ENCODE data around the gene ESPNL. TPM values are rescaled to one million over a fixed set of nuclear protein-coding genes. Genes with fewer than 3 reads are reported as not detected.
A peak's percentile ranks its signal among the peaks of the same experiment; 100 is the strongest.

Gene ESPNL
- total RNA-seq, 4 donors from 2014 or later: 0.14 to 4.4 (median 0.72) TPM

DNA sequence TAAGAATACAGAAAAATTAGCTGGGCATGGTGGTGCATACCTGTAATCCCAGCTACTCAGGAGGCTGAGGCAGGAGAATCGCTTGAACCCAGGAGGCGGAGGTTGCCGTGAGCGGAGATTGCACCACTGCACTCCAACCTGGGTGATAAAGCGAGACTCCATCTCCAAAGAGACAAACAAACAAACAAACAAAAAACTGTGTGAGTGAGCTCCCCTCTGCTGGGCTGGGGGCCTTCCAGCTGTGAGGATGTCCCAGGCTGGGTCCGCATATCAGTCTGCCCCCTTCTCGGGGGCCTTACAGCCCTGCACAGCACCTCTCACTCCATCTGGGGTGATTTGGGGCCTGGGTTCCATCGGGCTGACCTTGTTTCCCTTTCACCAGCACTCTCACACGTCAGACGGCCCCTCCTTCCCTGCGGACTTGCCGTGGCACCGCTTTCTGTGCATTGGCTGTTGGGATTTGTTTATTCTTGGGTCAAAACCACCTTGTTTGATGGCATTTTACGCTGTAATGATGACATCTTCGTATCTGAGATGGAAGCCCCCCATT lies 35.5 kb downstream of the ESPNL start:
- Histone ChIP-seq H3K27me3 (no peaks in the 10 kb centered on the region), H3K4me1 (peaks cover 0 to 8% (median 4%) of the 10 kb centered on the region in 4 donors), H3K36me3 (no peaks in the 10 kb centered on the region), H3K27ac (no peak overlapping the region), H3K4me3 (no peak overlapping the region), H3K9me3 (no peaks in the 10 kb centered on the region)
- no peak for DNase-seq
- intact Hi-C loops (cut with DNase I; ENCODE audit: low total_unique reads) (no loop called here), in situ Hi-C loops (cut with MboI; ENCODE audit: low pct_ligation_motif_present in 1 of 4, low pct_unique_long_range_greater_than_20kb in 1 of 4, low sequenced_read_pairs in 3 of 4) (no loop called here)
- 85 to 92% methylated on average over 2 to 15 of the region's 15 CpGs for WGBS, 2 donors (ENCODE audit: low coverage in 1 of 2)
- no peak for TF ChIP-seq EP300 (IDR thresholded peaks at IDR 0.05; ENCODE audit: low read depth)
- no peak for TF ChIP-seq POLR2AphosphoS5 (IDR thresholded peaks at IDR 0.05)
- TF ChIP-seq CTCF (IDR thresholded peaks at IDR 0.05): no peak
- no peak for TF ChIP-seq POLR2A (IDR thresholded peaks at IDR 0.05)

DNA sequence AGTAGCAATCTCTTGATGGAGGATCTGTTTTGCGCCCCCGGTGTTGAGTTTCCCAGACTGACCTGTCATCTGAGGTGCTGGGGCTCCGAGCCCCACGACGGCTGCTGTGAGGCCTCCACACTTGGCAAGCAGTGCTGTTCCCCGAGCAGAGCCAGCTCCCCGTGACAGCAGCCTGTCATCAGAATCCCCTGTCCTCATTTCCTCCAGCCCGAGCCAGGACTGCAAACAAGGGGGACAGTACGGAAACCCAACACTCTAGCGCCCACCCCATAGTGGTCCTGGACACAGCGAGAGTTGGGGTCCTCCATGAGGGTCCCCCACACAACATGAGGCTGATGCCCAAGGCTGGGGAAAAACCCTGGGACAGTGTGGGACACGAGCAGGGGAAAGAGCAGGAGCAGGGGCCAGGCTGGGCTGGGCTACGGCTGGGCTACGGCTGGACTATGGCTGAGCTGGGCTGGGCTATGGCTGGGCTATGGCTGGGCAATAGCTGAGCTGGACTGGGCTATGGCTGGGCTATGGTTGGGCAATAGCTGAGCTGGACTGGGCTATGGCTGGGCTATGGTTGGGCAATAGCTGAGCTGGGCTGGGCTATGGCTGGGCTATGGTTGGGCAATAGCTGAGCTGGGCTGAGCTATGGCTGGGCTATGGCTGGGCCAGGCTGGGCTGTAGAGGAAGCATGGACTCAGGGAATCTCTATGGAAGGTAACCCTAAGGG lies 36.8 kb downstream of the ESPNL start:
- peaks cover 3 to 17% (median 11%) of the 10 kb centered on the region in 4 donors for H3K4me1 ChIP-seq
- TF ChIP-seq POLR2A (IDR thresholded peaks at IDR 0.05): no peak
- no peak for TF ChIP-seq POLR2AphosphoS5 (IDR thresholded peaks at IDR 0.05)
- no peak for TF ChIP-seq CTCF (IDR thresholded peaks at IDR 0.05)
- no peak for TF ChIP-seq EP300 (IDR thresholded peaks at IDR 0.05; ENCODE audit: low read depth)
- DNase-seq: no peak
- no peak overlapping the region for H3K27ac ChIP-seq
- H3K9me3 ChIP-seq: no peaks in the 10 kb centered on the region
- in situ Hi-C loops (cut with MboI; ENCODE audit: low pct_ligation_motif_present in 1 of 4, low pct_unique_long_range_greater_than_20kb in 1 of 4, low sequenced_read_pairs in 3 of 4) (no loop called here), intact Hi-C loops (cut with DNase I; ENCODE audit: low total_unique reads) (no loop called here)
- H3K4me3 ChIP-seq: no peak overlapping the region
- H3K27me3 ChIP-seq: no peaks in the 10 kb centered on the region
- WGBS, 2 donors (ENCODE audit: low coverage in 1 of 2): 72% methylated on average over 14 of the region's 14 CpGs; no CpG with 5 or more reads in 1 of the 2 donors
- H3K36me3 ChIP-seq: no peaks in the 10 kb centered on the region

- Histone ChIP-seq H3K36me3 (no peaks in the 10 kb centered on the region), H3K9me3 (no peaks in the 10 kb centered on the region), H3K4me3 (no peak overlapping the region), H3K4me1 (peaks cover 7 to 27% (median 19%) of the 10 kb centered on the region in 4 donors), H3K27me3 (no peaks in the 10 kb centered on the region), H3K27ac (no peak overlapping the region)
- 87% methylated on average over 13 of the region's 13 CpGs; no CpG with 5 or more reads in 1 of the 2 donors for WGBS, 2 donors (ENCODE audit: low coverage in 1 of 2)
- TF ChIP-seq CTCF (IDR thresholded peaks at IDR 0.05) (no peak), POLR2AphosphoS5 (IDR thresholded peaks at IDR 0.05) (no peak), EP300 (IDR thresholded peaks at IDR 0.05; ENCODE audit: low read depth) (no peak), POLR2A (IDR thresholded peaks at IDR 0.05) (no peak)
- in situ Hi-C loops (cut with MboI; ENCODE audit: low pct_ligation_motif_present in 1 of 4, low pct_unique_long_range_greater_than_20kb in 1 of 4, low sequenced_read_pairs in 3 of 4) (no loop called here), intact Hi-C loops (cut with DNase I; ENCODE audit: low total_unique reads) (no loop called here)
- no peak for DNase-seq
Observed at GRCh38 chr2:238137885-238138284, 37.7 kb downstream of the ESPNL start.

DNA sequence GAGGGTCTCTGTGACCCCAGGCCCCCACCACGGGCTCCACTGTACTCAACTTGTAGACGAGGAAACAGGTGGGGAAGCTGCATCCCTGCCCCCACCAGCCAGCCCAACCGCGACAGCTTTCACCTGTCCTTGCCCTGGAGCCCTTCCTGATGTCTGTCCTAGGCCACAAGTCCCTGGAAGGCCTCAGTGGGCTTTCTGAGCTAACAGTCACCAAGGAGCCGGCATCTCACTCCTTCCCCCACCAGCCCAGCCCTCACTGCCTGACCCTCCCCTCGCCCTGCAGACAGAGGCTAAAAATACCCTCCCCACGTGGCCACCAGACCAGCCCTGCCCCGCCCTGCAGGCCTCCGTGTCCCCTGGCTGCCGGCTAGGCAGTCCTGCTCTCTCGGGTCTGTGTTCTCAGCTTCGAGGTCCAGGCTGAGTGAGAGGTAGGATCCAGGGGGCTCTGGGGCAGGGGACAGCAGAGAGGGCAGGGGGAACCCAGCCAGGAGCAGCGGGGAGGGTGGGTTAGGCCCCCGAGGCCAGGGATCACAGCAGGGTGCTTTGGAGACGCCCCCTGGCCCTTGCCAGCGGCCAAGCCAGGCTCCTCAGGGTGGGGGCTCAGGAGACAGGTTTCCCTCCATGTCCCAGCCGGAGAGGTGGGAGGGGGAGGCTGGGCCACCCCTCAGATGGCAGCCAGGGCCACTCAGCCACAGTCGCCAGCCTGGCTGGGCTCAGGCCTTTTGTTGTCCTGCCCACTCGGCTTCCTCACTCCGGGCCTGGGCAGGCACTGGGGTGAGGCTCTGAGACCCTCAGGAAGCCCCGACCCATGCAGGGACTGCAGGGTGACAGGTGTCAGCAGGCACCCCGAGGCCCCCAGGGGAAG lies 38.4 kb downstream of the ESPNL start, which contains the start of gene KLHL30:
Gene KLHL30, plus strand, starts transcription at position 338 of the 865 bp plus-strand sequence. CDS start 2,087 bp downstream, outside the sequence.
- Histone ChIP-seq H3K27me3 (peaks cover 5% of the 10 kb centered on the region), H3K36me3 (no peaks in the 10 kb centered on the region), H3K27ac (no peak within 1 kb of the TSS), H3K9me3 (no peaks in the 10 kb centered on the region), H3K4me1 (peaks cover 7 to 33% (median 26%) of the 10 kb centered on the region in 4 donors), H3K4me3 (peak within 1 kb of the TSS in 1 of 4 donors; percentile 1)
- TF ChIP-seq CTCF (IDR thresholded peaks at IDR 0.05) (no peak), POLR2AphosphoS5 (IDR thresholded peaks at IDR 0.05) (no peak), EP300 (IDR thresholded peaks at IDR 0.05; ENCODE audit: low read depth) (no peak), POLR2A (IDR thresholded peaks at IDR 0.05) (no peak)
- 57% methylated on average over 16 of the region's 22 CpGs; no CpG with 5 or more reads in 1 of the 2 donors for WGBS, 2 donors (ENCODE audit: low coverage in 1 of 2)
- no peak for DNase-seq
- intact Hi-C loops (cut with DNase I; ENCODE audit: low total_unique reads): no loop called here
- in situ Hi-C loops (cut with MboI; ENCODE audit: low pct_ligation_motif_present in 1 of 4, low pct_unique_long_range_greater_than_20kb in 1 of 4, low sequenced_read_pairs in 3 of 4): no loop called here

Measured in transverse colon (tissue), 4 donors.